Trophoblast cell (in vitro differentiated cells and primary cell): ENCODE results near the gene CACNA2D3.

Experiments
- DNase-seq, 2 donors: peaks; one replicate each; pipeline ENCODE4 v3.0.0-alpha.2; 2016
- H2AFZ ChIP-seq: 2 replicates; pipeline ENCODE4 v1.6.1; 2013; ENCODE audit warnings: low read length, moderate library complexity, mild to moderate bottlenecking; ENCODE audit not compliant: insufficient read depth, poor library complexity
- H2AK5ac ChIP-seq: 2 replicates; pipeline ENCODE4 v1.6.1; 2013; ENCODE audit warnings: mild to moderate bottlenecking, low read length
- H2BK120ac ChIP-seq: 2 replicates; pipeline ENCODE4 v1.6.1; 2013; ENCODE audit warnings: low read length, mild to moderate bottlenecking, moderate library complexity; ENCODE audit not compliant: insufficient read depth, poor library complexity
- H2BK12ac ChIP-seq: 2 replicates; pipeline ENCODE4 v1.6.1; 2013; ENCODE audit warnings: mild to moderate bottlenecking, low read length, moderate library complexity
- H2BK5ac ChIP-seq: 2 replicates; pipeline ENCODE4 v1.6.1; 2013; ENCODE audit warnings: low read length, low read depth, moderate library complexity, mild to moderate bottlenecking; ENCODE audit not compliant: poor library complexity
- H3K14ac ChIP-seq: 2 replicates; pipeline ENCODE4 v1.6.1; 2013; ENCODE audit warnings: mild to moderate bottlenecking, low read length
- H3K18ac ChIP-seq: 2 replicates; pipeline ENCODE4 v1.6.1; 2013; ENCODE audit warnings: mild to moderate bottlenecking, low read length
- H3K23ac ChIP-seq: 2 replicates; pipeline ENCODE4 v1.6.1; 2013; ENCODE audit warnings: low read length
- H3K27ac ChIP-seq: 2 replicates; pipeline ENCODE4 v1.5.1; 2013; ENCODE audit warnings: low read depth, mild to moderate bottlenecking, inconsistent platforms, low read length, moderate library complexity
- H3K27me3 ChIP-seq: 2 replicates; pipeline ENCODE4 v1.6.1; 2013; ENCODE audit warnings: inconsistent platforms, mild to moderate bottlenecking, low read length, moderate library complexity; ENCODE audit not compliant: insufficient read depth
- H3K36me3 ChIP-seq, 2 experiments: 1 replicate in 1 of 2; 2 replicates in 1 of 2; pipeline ENCODE4 v1.6.1; 2013; ENCODE audit warnings: low read length in 2 of 2, mild to moderate bottlenecking in 2 of 2, moderate library complexity in 1 of 2; ENCODE audit not compliant: insufficient read depth in 2 of 2, control insufficient read depth in 1 of 2
- H3K4ac ChIP-seq: 2 replicates; pipeline ENCODE4 v1.6.1; 2013; ENCODE audit warnings: low read depth, mild to moderate bottlenecking, low read length, moderate library complexity
- H3K4me1 ChIP-seq, 2 experiments: 1 replicate in 1 of 2; 2 replicates in 1 of 2; pipeline ENCODE4 v1.6.1; 2013; ENCODE audit warnings: low read length in 2 of 2, mild to moderate bottlenecking in 2 of 2, moderate library complexity in 1 of 2; ENCODE audit not compliant: insufficient read depth in 2 of 2, control insufficient read depth in 1 of 2
- H3K4me2 ChIP-seq: 2 replicates; pipeline ENCODE4 v1.6.1; 2013; ENCODE audit warnings: inconsistent platforms, mild to moderate bottlenecking, low read length, moderate library complexity
- H3K4me3 ChIP-seq: 2 replicates; pipeline ENCODE4 v1.5.1; 2013; ENCODE audit warnings: mild to moderate bottlenecking, low read depth, low read length, inconsistent platforms
- H3K79me1 ChIP-seq: one replicate; pipeline ENCODE4 v1.6.1; 2013; ENCODE audit warnings: low read length
- H3K79me2 ChIP-seq: 2 replicates; pipeline ENCODE4 v1.6.1; 2013; ENCODE audit warnings: low read length, mild to moderate bottlenecking; ENCODE audit not compliant: control insufficient read depth, insufficient read depth, poor library complexity
- H3K9ac ChIP-seq: 2 replicates; pipeline ENCODE4 v1.6.1; 2013; ENCODE audit warnings: mild to moderate bottlenecking, low read length
- H3K9me3 ChIP-seq: 2 replicates; pipeline ENCODE4 v1.6.1; 2013; ENCODE audit warnings: low read depth, mild to moderate bottlenecking, control low read depth, inconsistent platforms, low read length; ENCODE audit not compliant: insufficient read depth
- H4K12ac ChIP-seq: 2 replicates; pipeline ENCODE4 v1.6.1; 2013; ENCODE audit warnings: low read depth, mild to moderate bottlenecking, low read length, moderate library complexity
- H4K8ac ChIP-seq: 2 replicates; pipeline ENCODE4 v1.6.1; 2013; ENCODE audit warnings: low read depth, mild to moderate bottlenecking, low read length, moderate library complexity
- H4K91ac ChIP-seq: one replicate; pipeline ENCODE4 v1.6.1; 2013; ENCODE audit warnings: low read depth, mild to moderate bottlenecking, low read length, moderate library complexity
- WGBS: extraction: QIAGEN DNeasy Blood & Tissue Kit; methylation state at CpG from one replicate; pipeline ENCODE4 v1.1.7; 2013; ENCODE audit warnings: missing lambda C conversion rate; ENCODE audit not compliant: insufficient read length, insufficient coverage; ENCODE audit errors: extremely low coverage; 5-methylcytosine and 5-hydroxymethylcytosine counted together

CACNA2D3 gene

GRCh38 chr3:54432975-54433374, 310.6 kb downstream of the CACNA2D3 start:
- no peak overlapping the region for H4K8ac ChIP-seq
- no peak overlapping the region for H2BK5ac ChIP-seq
- H2BK12ac ChIP-seq: no peak overlapping the region
- no peak overlapping the region for H3K4ac ChIP-seq
- H2AFZ ChIP-seq: no peak overlapping the region
- no peak overlapping the region for H4K91ac ChIP-seq
- no peak overlapping the region for H2BK120ac ChIP-seq
- H3K79me1 ChIP-seq: no peaks in the 10 kb centered on the region
- no peak overlapping the region for H3K18ac ChIP-seq
- H3K27ac ChIP-seq: no peak overlapping the region
- no peaks in the 10 kb centered on the region for H3K27me3 ChIP-seq
- no peak overlapping the region for H2AK5ac ChIP-seq
- H4K12ac ChIP-seq: no peak overlapping the region
- no peak overlapping the region for H3K23ac ChIP-seq
- H3K79me2 ChIP-seq: no peaks in the 10 kb centered on the region
- H3K36me3 ChIP-seq: no peaks in the 10 kb centered on the region
- no peak overlapping the region for H3K14ac ChIP-seq
- H3K4me1 ChIP-seq: no peaks in the 10 kb centered on the region
- no peaks in the 10 kb centered on the region for H3K9me3 ChIP-seq
- no peak overlapping the region for H3K9ac ChIP-seq
- DNase-seq: no peak
- WGBS: no CpG with 5 or more reads among the region's 1 CpG
- H3K4me3 ChIP-seq: no peak overlapping the region
- H3K4me2 ChIP-seq: no peak overlapping the region

- H3K9me3 ChIP-seq: no peaks in the 10 kb centered on the region
- H3K27me3 ChIP-seq: no peaks in the 10 kb centered on the region
- no peak overlapping the region for H2BK120ac ChIP-seq
- no peak overlapping the region for H2AK5ac ChIP-seq
- no peak overlapping the region for H4K12ac ChIP-seq
- H3K27ac ChIP-seq: no peak overlapping the region
- H4K8ac ChIP-seq: no peak overlapping the region
- DNase-seq: peak; percentile 7 to 34
- no peak overlapping the region for H3K14ac ChIP-seq
- no peak overlapping the region for H2AFZ ChIP-seq
- H3K9ac ChIP-seq: no peak overlapping the region
- H3K18ac ChIP-seq: no peak overlapping the region
- H3K79me1 ChIP-seq: no peaks in the 10 kb centered on the region
- H2BK5ac ChIP-seq: no peak overlapping the region
- no peaks in the 10 kb centered on the region for H3K4me1 ChIP-seq
- WGBS: no CpG with 5 or more reads among the region's 6 CpGs
- no peak overlapping the region for H4K91ac ChIP-seq
- no peak overlapping the region for H3K4ac ChIP-seq
- no peaks in the 10 kb centered on the region for H3K36me3 ChIP-seq
- no peak overlapping the region for H2BK12ac ChIP-seq
- H3K79me2 ChIP-seq: no peaks in the 10 kb centered on the region
- H3K23ac ChIP-seq: no peak overlapping the region
- no peak overlapping the region for H3K4me3 ChIP-seq
- no peak overlapping the region for H3K4me2 ChIP-seq
These were observed 311.5 kb downstream of the CACNA2D3 start for GRCh38 chr3:54433846-54434245.

- H2BK120ac ChIP-seq: no peak overlapping the region
- no peak overlapping the region for H4K8ac ChIP-seq
- H2BK12ac ChIP-seq: no peak overlapping the region
- H3K18ac ChIP-seq: no peak overlapping the region
- no peaks in the 10 kb centered on the region for H3K79me2 ChIP-seq
- H2BK5ac ChIP-seq: no peak overlapping the region
- no CpG with 5 or more reads among the region's 2 CpGs for WGBS
- no peak overlapping the region for H4K91ac ChIP-seq
- H3K36me3 ChIP-seq: no peaks in the 10 kb centered on the region
- H3K9me3 ChIP-seq: no peaks in the 10 kb centered on the region
- H3K23ac ChIP-seq: no peak overlapping the region
- no peak for DNase-seq
- H3K4me3 ChIP-seq: no peak overlapping the region
- H3K9ac ChIP-seq: no peak overlapping the region
- no peak overlapping the region for H3K27ac ChIP-seq
- no peak overlapping the region for H3K14ac ChIP-seq
- no peaks in the 10 kb centered on the region for H3K27me3 ChIP-seq
- H3K4ac ChIP-seq: no peak overlapping the region
- H3K4me2 ChIP-seq: no peak overlapping the region
- H3K4me1 ChIP-seq: no peaks in the 10 kb centered on the region
- H4K12ac ChIP-seq: no peak overlapping the region
- H2AFZ ChIP-seq: no peak overlapping the region
- no peak overlapping the region for H2AK5ac ChIP-seq
- no peaks in the 10 kb centered on the region for H3K79me1 ChIP-seq
These were observed 312.4 kb downstream of the CACNA2D3 start for GRCh38 chr3:54434756-54435155.

- no peak overlapping the region for H4K12ac ChIP-seq
- H2AFZ ChIP-seq: no peak overlapping the region
- H3K4me1 ChIP-seq: no peaks in the 10 kb centered on the region
- no peak overlapping the region for H4K8ac ChIP-seq
- no peak overlapping the region for H2BK12ac ChIP-seq
- H2BK120ac ChIP-seq: no peak overlapping the region
- H4K91ac ChIP-seq: no peak overlapping the region
- H3K27me3 ChIP-seq: no peaks in the 10 kb centered on the region
- H3K79me1 ChIP-seq: no peaks in the 10 kb centered on the region
- H3K9ac ChIP-seq: no peak overlapping the region
- no peak overlapping the region for H3K18ac ChIP-seq
- H3K4me3 ChIP-seq: no peak overlapping the region
- H3K4me2 ChIP-seq: no peak overlapping the region
- H3K9me3 ChIP-seq: no peaks in the 10 kb centered on the region
- no peak overlapping the region for H3K27ac ChIP-seq
- WGBS: no CpG with 5 or more reads among the region's 2 CpGs
- no peak overlapping the region for H2AK5ac ChIP-seq
- no peak overlapping the region for H2BK5ac ChIP-seq
- no peak for DNase-seq
- H3K23ac ChIP-seq: no peak overlapping the region
- H3K14ac ChIP-seq: no peak overlapping the region
- no peak overlapping the region for H3K4ac ChIP-seq
- no peaks in the 10 kb centered on the region for H3K79me2 ChIP-seq
- no peaks in the 10 kb centered on the region for H3K36me3 ChIP-seq
These were observed 314.9 kb downstream of the CACNA2D3 start for GRCh38 chr3:54437271-54437670.
